Bronchial epithelial cell (primary cell): ENCODE data around the gene TMSB4Y. TPM values are rescaled to one million over a fixed set of nuclear protein-coding genes. Genes with fewer than 3 reads are reported as not detected.

Experiments
- DNase-seq: peaks from one replicate; pipeline ENCODE4 v3.0.0-alpha.2; 2010; ENCODE audit warnings: low read depth
- FAIRE-seq: peaks from 2 replicates; lab custom pipeline; 2011; peaks lifted over from hg19 to GRCh38; lab: Jason Lieb, UNC
- H3K27me3 ChIP-seq: 2 replicates; pipeline ENCODE4 v1.5.1; 2011; ENCODE audit warnings: low read length; ENCODE audit not compliant: control insufficient read depth, insufficient read depth
- H3K36me3 ChIP-seq: 2 replicates; pipeline ENCODE4 v1.5.1; 2011; ENCODE audit warnings: low read length; ENCODE audit not compliant: control insufficient read depth, insufficient read depth
- H3K4me3 ChIP-seq: 2 replicates; pipeline ENCODE4 v1.5.1; 2011; ENCODE audit warnings: mild to moderate bottlenecking, low read depth, low read length, control low read depth
- total RNA-seq: library from RNA; depleted of rRNA; stranded (reverse); fragments of >200 nt; gene quantifications from 2 replicates; pipeline ENCODE4 v1.2.1, GENCODE V29; 2014
- TF ChIP-seq, protein P1 (sequence below): IDR thresholded peaks from 2 replicates; pipeline ENCODE4 v1.5.1; 2011; ENCODE audit warnings: mild to moderate bottlenecking, moderate library complexity, low read length, control low read depth, inconsistent platforms; ENCODE audit not compliant: insufficient read depth, severe bottlenecking

Gene TMSB4Y
- total RNA-seq, 1 donor from 2014 or later: 0.53 TPM

DNA sequence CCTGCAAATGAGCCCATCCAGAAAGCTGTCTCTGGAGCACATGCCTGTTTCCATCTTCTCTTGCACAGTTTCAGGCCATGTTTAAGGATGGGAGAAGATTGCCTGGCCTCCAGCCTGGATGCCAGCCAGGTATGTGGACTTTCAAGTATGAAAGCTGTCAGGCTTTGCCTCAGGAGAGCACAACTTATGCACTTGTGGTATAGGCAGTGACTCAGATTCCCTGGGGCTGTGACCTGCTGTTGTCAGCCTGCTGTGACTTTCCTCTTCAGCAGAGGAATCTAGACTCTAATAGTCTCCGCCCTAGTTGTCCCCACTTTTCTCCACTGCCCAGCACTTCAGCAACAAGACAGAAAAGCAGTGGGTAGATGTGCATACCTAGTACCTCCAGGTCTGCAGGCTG is 51.0 kb downstream of the TMSB4Y start:
- DNase-seq (peak; percentile 70), FAIRE-seq (no peak)
- Histone ChIP-seq H3K27me3 (no peaks in the 10 kb centered on the region), H3K36me3 (no peaks in the 10 kb centered on the region), H3K4me3 (no peak overlapping the region)
- TF ChIP-seq, protein P1, sequence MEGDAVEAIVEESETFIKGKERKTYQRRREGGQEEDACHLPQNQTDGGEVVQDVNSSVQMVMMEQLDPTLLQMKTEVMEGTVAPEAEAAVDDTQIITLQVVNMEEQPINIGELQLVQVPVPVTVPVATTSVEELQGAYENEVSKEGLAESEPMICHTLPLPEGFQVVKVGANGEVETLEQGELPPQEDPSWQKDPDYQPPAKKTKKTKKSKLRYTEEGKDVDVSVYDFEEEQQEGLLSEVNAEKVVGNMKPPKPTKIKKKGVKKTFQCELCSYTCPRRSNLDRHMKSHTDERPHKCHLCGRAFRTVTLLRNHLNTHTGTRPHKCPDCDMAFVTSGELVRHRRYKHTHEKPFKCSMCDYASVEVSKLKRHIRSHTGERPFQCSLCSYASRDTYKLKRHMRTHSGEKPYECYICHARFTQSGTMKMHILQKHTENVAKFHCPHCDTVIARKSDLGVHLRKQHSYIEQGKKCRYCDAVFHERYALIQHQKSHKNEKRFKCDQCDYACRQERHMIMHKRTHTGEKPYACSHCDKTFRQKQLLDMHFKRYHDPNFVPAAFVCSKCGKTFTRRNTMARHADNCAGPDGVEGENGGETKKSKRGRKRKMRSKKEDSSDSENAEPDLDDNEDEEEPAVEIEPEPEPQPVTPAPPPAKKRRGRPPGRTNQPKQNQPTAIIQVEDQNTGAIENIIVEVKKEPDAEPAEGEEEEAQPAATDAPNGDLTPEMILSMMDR: no peak

Other genes starting within 250 kb of the TMSB4Y start
- 29.2 TPM in 1 of 2 replicates, not detected in the other for gene UTY, start 223.9 kb upstream of the TMSB4Y start, total RNA-seq